Measurements from ENCODE around the gene MYRF. TPM values are rescaled to one million over a fixed set of nuclear protein-coding genes. Genes with fewer than 3 reads are reported as not detected.
A peak's percentile ranks its signal among the peaks of the same experiment; 100 is the strongest.

Gene MYRF
- total RNA-seq, 4 donors from 2014 or later, result 0.16 to 55.1 (median 29.5) TPM

DNA sequence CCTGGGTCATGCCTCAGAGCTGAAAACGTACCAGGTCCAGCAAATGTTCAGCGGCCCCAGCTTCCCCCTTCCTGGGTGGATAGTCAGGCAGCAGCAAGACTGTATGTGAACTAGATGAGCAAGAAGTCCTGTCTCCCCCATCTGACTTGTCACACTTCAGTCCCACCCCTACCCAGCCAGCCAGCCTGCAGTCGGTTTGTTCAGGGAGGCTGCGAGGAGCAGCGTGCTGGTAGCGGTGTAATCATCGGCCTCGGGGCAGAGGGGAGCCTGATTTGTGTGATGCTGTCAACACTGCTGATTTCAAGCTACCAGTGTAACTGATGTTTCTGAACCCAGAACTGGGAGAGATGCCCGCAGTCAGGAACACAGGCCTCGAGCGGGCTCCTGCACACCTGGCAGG, 30.4 kb downstream of the MYRF start:
- ATAC-seq (ENCODE audit: low FRiP score) (no peak), DNase-seq (ENCODE audit: low spot score) (no peak)
- TF ChIP-seq, protein P1, sequence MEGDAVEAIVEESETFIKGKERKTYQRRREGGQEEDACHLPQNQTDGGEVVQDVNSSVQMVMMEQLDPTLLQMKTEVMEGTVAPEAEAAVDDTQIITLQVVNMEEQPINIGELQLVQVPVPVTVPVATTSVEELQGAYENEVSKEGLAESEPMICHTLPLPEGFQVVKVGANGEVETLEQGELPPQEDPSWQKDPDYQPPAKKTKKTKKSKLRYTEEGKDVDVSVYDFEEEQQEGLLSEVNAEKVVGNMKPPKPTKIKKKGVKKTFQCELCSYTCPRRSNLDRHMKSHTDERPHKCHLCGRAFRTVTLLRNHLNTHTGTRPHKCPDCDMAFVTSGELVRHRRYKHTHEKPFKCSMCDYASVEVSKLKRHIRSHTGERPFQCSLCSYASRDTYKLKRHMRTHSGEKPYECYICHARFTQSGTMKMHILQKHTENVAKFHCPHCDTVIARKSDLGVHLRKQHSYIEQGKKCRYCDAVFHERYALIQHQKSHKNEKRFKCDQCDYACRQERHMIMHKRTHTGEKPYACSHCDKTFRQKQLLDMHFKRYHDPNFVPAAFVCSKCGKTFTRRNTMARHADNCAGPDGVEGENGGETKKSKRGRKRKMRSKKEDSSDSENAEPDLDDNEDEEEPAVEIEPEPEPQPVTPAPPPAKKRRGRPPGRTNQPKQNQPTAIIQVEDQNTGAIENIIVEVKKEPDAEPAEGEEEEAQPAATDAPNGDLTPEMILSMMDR (IDR thresholded peaks at IDR 0.05), result no peak

DNA sequence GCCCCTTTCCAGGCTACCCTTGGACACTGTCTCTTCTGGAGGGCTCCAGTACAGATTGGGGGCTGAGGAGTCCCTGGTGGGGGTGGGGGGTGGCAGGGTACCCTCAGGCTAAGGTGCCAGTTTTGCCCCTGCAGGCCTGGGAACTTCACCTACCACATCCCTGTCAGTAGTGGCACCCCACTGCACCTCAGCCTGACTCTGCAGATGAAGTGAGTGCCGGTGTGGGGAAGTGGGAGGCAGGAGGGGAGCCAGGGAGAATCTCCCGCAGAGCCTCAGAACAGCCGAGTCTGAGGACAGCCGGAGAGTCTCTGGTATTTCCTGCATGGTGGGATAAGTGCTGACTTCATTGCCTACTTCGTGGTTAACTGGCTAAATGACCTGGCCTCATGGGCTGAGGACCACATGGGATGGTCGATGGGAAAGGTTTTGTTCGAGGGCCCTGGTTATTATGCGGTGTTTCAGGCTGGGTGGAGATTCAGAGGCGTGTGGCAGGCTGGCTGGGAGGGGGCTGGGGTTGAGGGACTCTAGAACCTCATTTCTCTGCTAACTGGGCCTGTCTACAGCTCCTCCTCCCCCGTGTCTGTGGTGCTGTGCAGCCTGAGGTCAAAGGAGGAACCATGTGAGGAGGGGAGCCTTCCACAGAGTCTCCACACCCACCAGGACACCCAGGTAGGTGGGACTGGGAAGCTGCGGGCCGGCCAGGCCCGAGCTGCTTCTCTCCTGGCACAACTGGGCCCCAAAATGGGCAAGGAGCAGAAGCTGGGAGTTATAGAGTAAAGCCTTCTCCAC, 31.5 kb downstream of the MYRF start:
- TF ChIP-seq, protein P1 (IDR thresholded peaks at IDR 0.05), result no peak
- no peak for ATAC-seq (ENCODE audit: low FRiP score)
- no peak for DNase-seq (ENCODE audit: low spot score)

DNA sequence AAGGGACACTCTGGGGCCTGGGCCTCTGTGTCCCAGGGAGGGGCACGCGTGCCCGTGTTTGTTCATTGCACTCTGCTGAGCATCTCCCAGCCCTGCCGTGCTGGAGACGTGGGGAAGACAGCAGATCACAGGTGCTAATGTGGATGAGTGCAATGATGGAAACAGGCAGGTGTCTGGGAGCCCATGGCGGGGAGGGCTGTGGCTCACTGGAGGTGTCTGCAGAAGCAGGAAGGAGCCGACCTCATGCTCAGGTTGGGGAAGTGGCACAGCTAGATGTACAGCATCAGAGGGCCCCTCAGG, 32.0 kb downstream of the MYRF start:
- ATAC-seq (ENCODE audit: low FRiP score) (no peak), DNase-seq (ENCODE audit: low spot score) (no peak)
- TF ChIP-seq, protein P1 (IDR thresholded peaks at IDR 0.05), result no peak

DNA sequence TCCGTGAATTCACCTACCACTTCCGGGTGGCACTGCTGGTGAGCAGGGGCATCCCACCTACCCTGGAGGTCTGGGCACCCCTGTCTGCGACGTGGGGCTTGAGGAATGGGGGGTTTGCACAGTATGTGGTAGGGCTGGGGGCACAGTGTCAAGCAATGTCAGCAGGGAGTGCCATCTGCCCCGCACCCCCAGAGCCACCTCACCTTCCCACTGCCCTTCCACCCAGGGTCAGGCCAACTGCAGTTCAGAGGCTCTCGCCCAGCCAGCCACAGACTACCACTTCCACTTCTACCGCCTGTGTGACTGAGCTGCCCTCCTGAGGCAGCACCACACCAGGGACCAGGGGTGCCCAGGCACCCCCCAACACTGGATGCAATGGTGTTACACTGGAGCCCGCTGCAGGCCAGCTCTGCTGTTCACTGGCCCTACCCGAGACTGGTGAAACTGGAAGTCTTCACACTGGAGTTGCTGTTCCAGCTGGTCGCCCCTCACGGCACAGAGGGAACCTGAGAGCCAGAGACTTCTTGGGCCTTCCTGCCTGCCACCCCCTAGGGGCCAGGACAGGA, 33.5 kb downstream of the MYRF start:
- TF ChIP-seq, protein P1 (IDR thresholded peaks at IDR 0.05), result no peak
- no peak for ATAC-seq (ENCODE audit: low FRiP score)
- DNase-seq (ENCODE audit: low spot score), result no peak

DNA sequence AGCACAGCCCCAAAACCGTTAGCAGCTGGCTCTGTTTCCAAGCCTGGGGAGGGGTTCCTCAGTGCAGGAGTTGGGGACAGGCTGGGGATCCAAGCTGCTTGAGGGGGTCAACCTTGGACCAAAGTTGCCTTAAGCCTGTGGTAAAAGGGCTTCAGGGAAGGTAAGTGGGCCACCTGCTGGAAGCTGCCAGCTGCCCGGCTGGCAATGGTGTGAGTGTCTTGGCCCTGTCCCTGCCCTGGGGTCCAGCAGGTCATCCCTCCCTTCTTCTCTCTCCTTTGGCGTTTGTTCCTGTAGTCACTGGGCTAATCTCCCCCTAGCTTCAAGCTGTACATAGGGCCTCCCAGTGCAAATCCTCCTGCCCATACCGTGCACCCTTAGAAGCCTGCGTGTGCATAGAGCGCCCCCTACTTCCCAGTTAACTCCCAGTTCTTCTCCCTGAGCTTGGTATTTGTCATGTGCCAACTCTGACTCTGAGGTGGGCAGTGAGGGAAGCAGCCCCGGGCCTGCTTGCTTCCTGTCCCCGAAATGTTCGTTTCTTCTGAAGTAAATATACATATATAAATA, 35.6 kb downstream of the MYRF start:
- ATAC-seq (ENCODE audit: low FRiP score) (peak; percentile 20), DNase-seq (ENCODE audit: low spot score) (no peak)
- TF ChIP-seq, protein P1 (IDR thresholded peaks at IDR 0.05), result no peak

DNA sequence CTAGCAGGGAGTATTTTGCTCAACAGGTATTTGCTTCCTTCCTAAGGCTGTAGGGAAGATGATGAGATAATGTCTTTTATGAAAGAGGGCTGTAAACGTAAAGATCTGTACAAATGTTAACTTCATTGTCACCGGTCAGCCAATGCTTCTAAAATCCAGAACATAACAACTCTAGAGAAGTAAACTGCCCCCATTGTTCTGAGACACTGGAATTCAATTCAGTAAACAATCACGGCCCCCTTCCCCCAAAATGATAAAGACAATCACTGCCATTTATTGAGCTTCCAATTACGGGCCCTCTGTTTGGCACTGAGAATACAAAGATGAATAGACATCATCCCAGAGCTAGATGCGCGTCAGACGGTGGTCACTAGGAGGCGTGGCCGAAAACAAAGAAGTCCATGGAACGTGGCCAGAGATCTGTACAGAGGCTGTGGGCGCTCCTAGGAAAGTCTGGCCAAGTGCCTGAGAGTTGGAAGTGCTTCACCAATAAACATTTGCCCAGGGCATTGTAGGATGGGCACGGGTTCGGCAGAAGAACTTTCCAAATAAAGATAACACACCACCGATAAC, 39.4 kb downstream of the MYRF start:
- DNase-seq (ENCODE audit: low spot score) (peak; percentile 70), ATAC-seq (ENCODE audit: low FRiP score) (peak; percentile 65)
- TF ChIP-seq, protein P1 (IDR thresholded peaks at IDR 0.05), result no peak
